OCI-LY7 (cell line): ENCODE data around the gene MPHOSPH6. TPM values are rescaled to one million over a fixed set of nuclear protein-coding genes. Genes with fewer than 3 reads are reported as not detected.

Source experiments
- BruUV-seq: library from RNA; stranded (reverse); fragments of 400-500 nt; replicated peaks from 2 replicates; lab custom pipeline; 2021; lab: Mats Ljungman, UMichigan
- CTCF ChIA-PET: fragments of 300-600 bp; sonication (Branson Sonifier 250); formaldehyde crosslinking; loops from one replicate; lab custom pipeline; 2022; ENCODE audit warnings: antibody characterized with exemption; ENCODE audit not compliant: unreplicated experiment; lab: Charles Lee
- POLR2A ChIA-PET: fragments of 300-600 bp; sonication (Branson Sonifier 250); formaldehyde crosslinking; loops from one replicate; lab custom pipeline; 2022; ENCODE audit warnings: antibody characterized with exemption; lab: Charles Lee
- DNase-seq: peaks from one replicate; pipeline ENCODE4 v3.0.0-alpha.2; 2015; ENCODE audit warnings: low spot score
- H2AFZ ChIP-seq: fragments of 200-600 bp; sonication (generic), shearing (Covaris generic); 2 replicates; pipeline ENCODE4 v1.6.1; 2014; ENCODE audit warnings: mild to moderate bottlenecking, antibody characterized with exemption, low read length, moderate library complexity
- H3K27ac ChIP-seq: fragments of 200-600 bp; sonication (generic); 2 replicates; pipeline ENCODE4 v1.5.1; 2014; ENCODE audit warnings: mixed run types, low read depth, mild to moderate bottlenecking, moderate library complexity, low read length, inconsistent platforms; ENCODE audit not compliant: poor library complexity, severe bottlenecking
- H3K36me3 ChIP-seq: fragments of 200-600 bp; sonication (generic); 2 replicates; pipeline ENCODE4 v1.6.1; 2014; ENCODE audit warnings: mild to moderate bottlenecking, antibody characterized with exemption, low read length, moderate library complexity, mixed read lengths; ENCODE audit not compliant: insufficient read depth
- H3K4me1 ChIP-seq: fragments of 200-600 bp; sonication (generic); 2 replicates; pipeline ENCODE4 v1.5.1; 2014; ENCODE audit warnings: mild to moderate bottlenecking, low read length; ENCODE audit not compliant: insufficient read depth, poor library complexity, severe bottlenecking
- H3K4me2 ChIP-seq: fragments of 200-600 bp; sonication (generic); 2 replicates; pipeline ENCODE4 v1.6.1; 2014; ENCODE audit warnings: mild to moderate bottlenecking, low read length
- H3K4me3 ChIP-seq: fragments of 200-600 bp; sonication (generic); 2 replicates; pipeline ENCODE4 v1.5.1; 2014; ENCODE audit warnings: mild to moderate bottlenecking, low read depth, low read length; ENCODE audit not compliant: poor library complexity, severe bottlenecking
- H3K79me2 ChIP-seq: fragments of 200-600 bp; sonication (generic); 2 replicates; pipeline ENCODE4 v1.6.1; 2016; ENCODE audit warnings: low read depth, mild to moderate bottlenecking, low read length, moderate library complexity, mixed read lengths; ENCODE audit not compliant: insufficient read depth
- H3K9me2 ChIP-seq: fragments of 200-600 bp; sonication (generic); 2 replicates; pipeline ENCODE4 v1.6.1; 2016; ENCODE audit warnings: mild to moderate bottlenecking, low read length, mixed read lengths; ENCODE audit not compliant: insufficient read depth
- H3K9me3 ChIP-seq: fragments of 200-600 bp; sonication (generic); 2 replicates; pipeline ENCODE4 v1.6.1; 2014; ENCODE audit warnings: mild to moderate bottlenecking, mixed run types, low read length, mixed read lengths
- H4K20me1 ChIP-seq: fragments of 200-600 bp; sonication (generic); 2 replicates; pipeline ENCODE4 v1.6.1; 2014; ENCODE audit warnings: mild to moderate bottlenecking, antibody characterized with exemption, low read length, moderate library complexity, mixed read lengths; ENCODE audit not compliant: insufficient read depth
- CTCF ChIP-seq: fragments of 200-600 bp; sonication (generic); conservative IDR thresholded peaks from 2 replicates; pipeline ENCODE4 v1.5.1; 2014; ENCODE audit warnings: mild to moderate bottlenecking, antibody characterized with exemption, low read length, moderate library complexity, mixed read lengths
- EZH2phosphoT487 ChIP-seq: fragments of 200-600 bp; sonication (generic); IDR thresholded peaks from 2 replicates; pipeline ENCODE4 v1.6.1; 2018; ENCODE audit warnings: low read depth, borderline replicate concordance, mild to moderate bottlenecking, mixed run types, antibody characterized with exemption, low read length, moderate library complexity, mixed read lengths
- intact Hi-C: fragments of 100-400 bp; cut with micrococcal nuclease; formaldehyde crosslinking; loops from one replicate; pipeline ENCODE4 v1.10.0; 2022; ENCODE audit not compliant: unreplicated experiment
- small RNA-seq: library from RNA; depleted of rRNA; stranded (forward); fragments of <200 nt; gene quantifications from one replicate; pipeline ENCODE3, GENCODE V24; 2014
- total RNA-seq, 2 experiments: library from RNA; depleted of rRNA in 1 of 2; stranded (reverse); fragments of >200 nt in 1 of 2; shearing (Covaris generic) in 1 of 2; gene quantifications; 2 replicates each; pipeline ENCODE4 v1.2.3, GENCODE V29; 2014 to 2022

The MPHOSPH6 gene
- total RNA-seq, 2 experiments from 2014 or later, result 21.2 to 42.5 TPM

DNA sequence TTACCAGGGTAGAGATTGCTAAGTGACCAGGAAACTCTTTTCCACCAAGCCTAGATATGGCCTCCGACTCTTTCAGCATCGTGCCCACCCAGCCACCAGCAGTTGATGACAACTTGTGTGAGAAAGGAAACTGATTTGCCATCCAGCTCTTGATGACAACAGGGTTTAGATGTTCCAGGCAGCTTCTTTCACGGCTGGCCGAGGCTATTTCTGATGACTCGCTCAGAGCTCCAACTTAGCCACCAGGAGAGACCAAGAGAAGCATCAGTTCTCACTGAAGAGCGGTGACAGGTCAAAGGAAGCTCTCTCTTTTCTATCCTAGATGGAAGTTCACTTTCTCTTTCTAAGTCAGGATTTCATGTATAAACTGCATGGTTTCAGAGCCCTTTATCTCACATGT, 61.2 kb downstream of the MPHOSPH6 start:
- ChIA-PET POLR2A (no interaction called here), CTCF (no interaction called here)
- Histone ChIP-seq H3K9me3 (no peaks in the 10 kb centered on the region), H3K27ac (no peak overlapping the region), H3K9me2 (no peaks in the 10 kb centered on the region), H3K36me3 (no peaks in the 10 kb centered on the region), H3K4me1 (no peaks in the 10 kb centered on the region), H2AFZ (no peak overlapping the region), H3K79me2 (no peaks in the 10 kb centered on the region), H4K20me1 (no peaks in the 10 kb centered on the region), H3K4me3 (no peak overlapping the region), H3K4me2 (no peak overlapping the region)
- BruUV-seq, result no TSS peak
- no peak for DNase-seq
- TF ChIP-seq CTCF (no peak), EZH2phosphoT487 (no peak)
- intact Hi-C loops, result no loop called here

GRCh38 chr16:82108100-82108499, 61.9 kb downstream of the MPHOSPH6 start:
- no peak overlapping the region for H3K4me2 ChIP-seq
- no peaks in the 10 kb centered on the region for H3K4me1 ChIP-seq
- TF ChIP-seq CTCF, result no peak
- no peak for TF ChIP-seq EZH2phosphoT487
- H3K79me2 ChIP-seq, result no peaks in the 10 kb centered on the region
- no peaks in the 10 kb centered on the region for H3K9me2 ChIP-seq
- H3K36me3 ChIP-seq, result no peaks in the 10 kb centered on the region
- CTCF ChIA-PET, result no interaction called here
- BruUV-seq, result no TSS peak
- no peak overlapping the region for H3K27ac ChIP-seq
- no peak overlapping the region for H3K4me3 ChIP-seq
- H3K9me3 ChIP-seq, result no peaks in the 10 kb centered on the region
- POLR2A ChIA-PET, result no interaction called here
- intact Hi-C loops, result no loop called here
- no peaks in the 10 kb centered on the region for H4K20me1 ChIP-seq
- H2AFZ ChIP-seq, result no peak overlapping the region
- no peak for DNase-seq

DNA sequence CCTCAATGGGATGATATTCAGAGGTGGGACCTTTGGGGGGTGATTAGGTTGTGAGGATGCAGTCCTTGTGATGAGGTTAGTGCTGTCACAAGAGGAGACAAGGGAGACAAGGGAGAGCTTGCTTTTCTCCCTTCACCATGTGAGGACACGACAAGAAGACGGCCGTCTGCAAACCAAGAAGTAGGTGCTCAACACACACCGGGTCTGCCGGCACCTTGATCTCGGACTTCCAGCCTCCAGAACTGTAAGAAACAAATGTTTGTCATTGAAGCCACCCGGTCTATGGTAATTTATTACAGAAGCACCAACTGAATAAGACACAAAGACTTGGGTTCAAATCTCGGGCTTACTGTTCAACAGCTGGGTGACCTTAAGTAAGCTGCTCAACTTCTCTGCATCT, 64.9 kb downstream of the MPHOSPH6 start:
- no peak for DNase-seq
- Histone ChIP-seq H3K4me3 (no peak overlapping the region), H3K4me2 (no peak overlapping the region), H3K27ac (no peak overlapping the region), H3K9me3 (no peaks in the 10 kb centered on the region), H4K20me1 (no peaks in the 10 kb centered on the region), H3K4me1 (no peaks in the 10 kb centered on the region), H3K79me2 (no peaks in the 10 kb centered on the region), H3K9me2 (no peaks in the 10 kb centered on the region), H3K36me3 (no peaks in the 10 kb centered on the region), H2AFZ (no peak overlapping the region)
- ChIA-PET POLR2A (no interaction called here), CTCF (no interaction called here)
- TF ChIP-seq EZH2phosphoT487, result no peak
- TF ChIP-seq CTCF, result no peak
- intact Hi-C loops, result no loop called here
- no TSS peak for BruUV-seq

Small RNA genes lying within 50 kb of the gene (small RNA-seq; reads per million reads assigned to genes)
- not detected for gene RN7SKP190

Other genes starting within 250 kb of the MPHOSPH6 start
- gene SDR42E1, start 158.8 kb downstream of the MPHOSPH6 start, total RNA-seq (2014; rRNA removed; shearing (Covaris generic)), result under 0.01 TPM in 1 of 2 replicates, not detected in the other
- 0.53 and 0.65 TPM in 2 replicates for gene SDR42E1, start 158.8 kb downstream of the MPHOSPH6 start, total RNA-seq (2022)
- gene HSD17B2, start 135.0 kb downstream of the MPHOSPH6 start, total RNA-seq (2014; rRNA removed; shearing (Covaris generic)), result not detected in 2 replicates
- not detected in 2 replicates for gene HSD17B2, start 135.0 kb downstream of the MPHOSPH6 start, total RNA-seq (2022)